Measurements from ENCODE around the gene NPAS3.

GRCh38 chr14:33237115-33237740 is 298.5 kb downstream of the NPAS3 start:
- TF ChIP-seq POLR2A (IDR thresholded peaks at IDR 0.05) (no peak), CTCF (IDR thresholded peaks at IDR 0.05) (no peak)
